HG02884 (cell line): ENCODE measurements around the gene C11orf58.

Experiments used
- ATAC-seq: cut with Tn5 transposase; IDR thresholded peaks from one replicate; pipeline ENCODE4 v1.9.1; 2021; ENCODE audit warnings: mild to moderate bottlenecking, moderate library complexity; ENCODE audit not compliant: unreplicated experiment

The C11orf58 gene

DNA sequence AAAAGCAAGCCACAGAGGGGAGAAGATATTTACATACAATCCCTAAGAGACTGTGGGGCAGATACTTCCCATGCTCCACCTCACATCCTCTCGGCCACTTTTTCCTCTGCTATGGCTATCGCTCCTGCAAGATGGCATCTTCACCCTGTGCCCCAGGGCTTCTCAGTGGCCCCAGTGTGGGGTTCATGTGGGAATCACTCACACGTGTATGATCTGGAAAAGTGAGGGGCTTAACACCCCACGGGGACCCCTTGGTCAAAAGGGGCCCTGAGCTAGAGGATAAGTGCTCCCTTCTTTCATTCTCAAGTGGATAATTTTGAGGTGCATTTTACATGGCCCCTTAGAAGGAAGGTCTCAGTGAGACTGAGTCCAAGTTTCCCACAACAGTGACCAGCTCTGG lies 28.7 kb downstream of the C11orf58 start:
- no peak for ATAC-seq

DNA sequence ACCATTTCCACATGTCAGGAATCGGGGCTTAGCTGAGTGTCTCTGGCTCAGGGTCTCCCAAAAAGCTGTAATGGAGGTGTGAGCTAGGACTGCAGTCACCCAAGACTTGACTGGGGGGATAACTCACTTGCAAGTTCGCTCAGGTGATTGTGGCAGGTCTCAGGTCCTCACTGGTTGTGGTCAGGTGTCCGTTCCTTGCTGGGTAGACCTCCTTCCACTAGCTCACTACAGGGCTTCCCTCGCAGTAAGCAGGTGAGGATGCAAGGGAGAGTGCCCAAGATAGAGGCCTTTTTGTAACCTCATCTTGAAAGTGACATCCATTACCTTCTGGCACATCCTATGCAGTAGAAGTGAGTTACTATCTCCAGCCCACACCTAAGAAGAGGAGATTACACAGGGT lies 29.5 kb downstream of the C11orf58 start:
- no peak for ATAC-seq

DNA sequence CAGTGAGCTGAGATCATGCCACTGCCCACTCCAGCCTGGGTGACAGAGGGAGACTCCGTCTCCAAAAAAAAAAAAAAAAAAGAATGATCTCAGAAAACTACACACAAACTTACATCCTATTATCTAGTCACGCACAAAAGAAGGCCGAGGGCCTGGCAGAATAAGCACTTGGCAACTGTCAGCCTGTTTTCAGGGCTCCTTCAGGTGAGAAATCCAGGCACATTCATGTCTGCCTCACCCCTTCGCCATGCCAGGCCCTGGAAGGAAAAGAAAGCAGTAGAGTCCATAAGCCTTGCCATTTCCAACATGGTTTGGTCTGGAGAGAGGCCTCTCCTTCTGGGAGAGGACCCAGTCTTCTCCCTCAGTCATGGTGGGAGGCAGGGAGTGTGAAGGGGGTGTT lies 30.9 kb downstream of the C11orf58 start:
- no peak for ATAC-seq

DNA sequence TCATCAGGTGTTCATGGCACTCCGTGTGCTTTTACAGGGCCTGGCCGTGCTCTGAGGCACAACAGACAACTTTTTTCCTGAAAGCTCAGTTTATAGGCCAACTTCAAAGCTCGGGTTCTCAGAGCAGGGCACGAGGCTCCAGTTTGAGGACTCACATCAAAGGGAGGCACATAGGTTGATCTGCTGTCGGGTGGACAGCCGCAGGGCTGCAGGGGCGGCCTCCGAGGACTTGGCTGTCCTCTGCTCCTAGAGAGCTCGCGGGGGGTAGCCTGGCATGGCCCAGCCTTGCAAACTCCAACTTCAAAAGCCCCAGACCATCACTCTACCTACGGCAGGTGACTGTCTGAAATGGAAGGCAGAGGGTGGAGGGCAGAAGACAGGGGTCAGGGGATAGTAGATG lies 31.6 kb downstream of the C11orf58 start:
- no peak for ATAC-seq

DNA sequence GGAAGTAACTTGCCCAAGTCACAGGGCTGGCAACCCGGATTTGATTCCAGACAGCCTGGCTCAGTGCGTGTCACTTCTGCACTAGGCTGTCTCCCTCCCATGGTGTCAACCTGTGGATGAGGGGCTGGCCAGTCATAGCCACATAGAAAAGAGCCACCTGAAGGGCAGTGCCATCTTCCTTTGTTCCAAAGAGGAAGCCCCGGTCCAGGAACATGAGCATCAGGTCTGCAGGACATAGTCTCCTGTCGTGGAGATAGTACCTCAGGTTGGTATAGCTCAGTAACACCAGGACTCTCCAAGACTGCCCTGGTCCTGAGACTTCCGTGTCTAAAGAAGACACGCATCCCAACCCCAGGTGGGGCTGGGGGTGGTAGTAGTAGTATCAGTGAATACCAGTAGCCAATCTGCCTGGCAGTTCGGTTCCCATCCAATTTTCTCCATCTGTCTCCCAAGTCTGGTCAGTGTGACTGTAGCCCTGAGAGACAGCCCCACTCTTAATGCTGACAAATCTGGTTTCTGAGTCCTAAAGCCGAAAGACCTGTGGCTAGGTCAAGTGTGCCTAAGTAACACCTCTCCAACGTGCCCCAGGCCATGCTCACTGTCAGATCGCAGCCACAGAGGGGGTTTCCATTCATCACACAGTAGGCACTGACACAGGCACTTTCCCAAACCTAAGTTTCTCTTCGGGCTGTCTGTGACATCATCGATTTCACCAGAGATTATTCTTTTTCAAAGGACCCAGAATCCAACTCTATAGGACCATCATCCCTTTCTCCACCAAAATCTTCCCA lies 33.1 kb downstream of the C11orf58 start:
- ATAC-seq: no peak

DNA sequence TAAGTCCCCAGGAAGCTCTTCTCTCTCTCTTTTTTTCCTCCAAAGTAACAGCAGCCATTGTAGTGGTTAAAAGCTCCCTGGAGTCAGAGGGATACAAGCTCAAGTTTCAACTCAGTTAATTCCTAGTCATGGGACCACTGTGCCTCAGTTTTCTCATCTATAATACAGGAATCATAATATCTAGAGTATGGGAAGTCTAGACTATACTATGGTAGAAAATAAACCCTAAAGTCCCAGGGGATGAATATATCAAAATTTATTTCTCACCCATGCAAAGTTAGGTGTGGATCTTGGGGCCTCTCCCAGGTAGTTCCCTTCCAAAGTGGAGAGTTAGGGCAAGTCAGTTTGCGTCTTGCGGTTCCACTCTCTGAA lies 33.7 kb downstream of the C11orf58 start:
- no peak for ATAC-seq

DNA sequence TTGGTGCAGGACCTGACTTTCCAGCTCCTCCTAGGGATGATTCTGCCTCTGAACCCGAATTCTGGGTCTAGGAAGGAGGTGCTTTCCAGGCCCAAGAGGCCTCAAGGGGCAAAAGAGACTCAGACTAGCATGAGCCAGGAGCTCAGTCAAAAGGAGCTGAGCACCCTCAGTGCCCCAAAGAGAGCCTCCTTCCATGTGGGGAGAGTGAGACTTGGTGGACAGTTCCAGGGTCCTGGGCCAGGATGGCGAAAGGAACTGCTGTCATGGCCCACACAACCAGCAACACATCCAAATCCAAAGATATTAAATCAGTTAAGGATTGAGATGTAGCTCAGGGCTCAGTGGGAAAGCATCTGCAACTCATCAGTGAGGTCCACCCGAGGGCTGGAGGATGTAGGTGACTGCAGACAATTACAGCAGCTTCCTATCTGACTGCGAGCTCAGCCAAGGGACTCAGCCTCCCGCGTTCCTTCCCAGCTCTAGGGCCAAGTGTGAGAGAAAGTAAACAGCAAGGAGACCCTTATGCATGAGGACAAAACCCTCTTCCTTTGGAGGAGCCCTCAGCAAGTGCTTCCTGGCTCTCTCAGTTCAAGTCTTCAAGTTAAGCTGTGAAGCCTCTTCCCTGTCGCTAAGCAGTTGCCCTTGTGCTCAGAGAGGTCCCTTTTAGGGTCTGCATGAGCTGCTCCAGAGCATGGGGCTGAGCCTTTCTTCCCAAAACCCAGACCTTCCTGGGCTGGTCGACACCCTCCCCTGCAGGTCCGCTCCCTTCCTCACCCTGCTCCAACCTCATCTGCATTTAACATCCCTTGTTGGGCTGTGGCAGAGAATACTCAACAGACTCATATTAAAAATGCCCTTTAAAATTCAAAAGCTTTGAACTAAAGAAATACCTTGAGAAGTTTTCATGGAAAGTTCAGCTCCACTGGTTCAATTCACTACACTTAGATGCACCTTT lies 35.8 kb downstream of the C11orf58 start:
- ATAC-seq: no peak

DNA sequence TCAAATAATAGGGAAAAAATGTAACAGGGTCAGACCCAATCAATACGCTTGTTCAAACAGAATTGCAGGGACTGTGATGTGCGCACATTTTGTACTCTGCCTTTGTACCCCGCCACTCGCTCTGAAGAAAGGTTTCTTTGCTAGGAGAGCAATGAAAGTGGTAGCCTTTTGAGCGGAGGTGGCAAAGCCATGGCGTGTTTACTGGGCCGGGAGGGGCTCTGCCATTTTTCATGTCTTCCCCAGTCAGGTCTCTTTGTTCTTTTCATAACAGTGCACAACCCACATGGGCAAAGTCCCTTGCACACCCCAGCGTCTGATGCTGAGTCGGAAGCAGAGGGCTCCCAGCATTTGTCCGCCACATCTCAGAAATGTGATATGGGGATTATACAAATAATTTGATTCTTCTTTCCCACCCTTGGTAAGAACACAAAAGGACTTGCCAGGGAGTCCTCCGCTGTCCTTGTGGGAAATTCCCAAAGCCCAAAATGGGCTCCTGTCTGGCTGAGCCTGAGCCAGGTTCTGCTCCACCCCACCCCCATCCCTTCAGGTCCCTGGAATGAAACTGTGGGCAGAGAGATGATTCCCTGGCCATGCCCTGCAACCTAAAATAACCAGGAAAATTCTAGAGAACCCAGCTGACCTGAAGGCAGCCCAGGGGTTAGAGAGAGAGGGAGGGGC lies 36.6 kb downstream of the C11orf58 start:
- ATAC-seq: no peak

DNA sequence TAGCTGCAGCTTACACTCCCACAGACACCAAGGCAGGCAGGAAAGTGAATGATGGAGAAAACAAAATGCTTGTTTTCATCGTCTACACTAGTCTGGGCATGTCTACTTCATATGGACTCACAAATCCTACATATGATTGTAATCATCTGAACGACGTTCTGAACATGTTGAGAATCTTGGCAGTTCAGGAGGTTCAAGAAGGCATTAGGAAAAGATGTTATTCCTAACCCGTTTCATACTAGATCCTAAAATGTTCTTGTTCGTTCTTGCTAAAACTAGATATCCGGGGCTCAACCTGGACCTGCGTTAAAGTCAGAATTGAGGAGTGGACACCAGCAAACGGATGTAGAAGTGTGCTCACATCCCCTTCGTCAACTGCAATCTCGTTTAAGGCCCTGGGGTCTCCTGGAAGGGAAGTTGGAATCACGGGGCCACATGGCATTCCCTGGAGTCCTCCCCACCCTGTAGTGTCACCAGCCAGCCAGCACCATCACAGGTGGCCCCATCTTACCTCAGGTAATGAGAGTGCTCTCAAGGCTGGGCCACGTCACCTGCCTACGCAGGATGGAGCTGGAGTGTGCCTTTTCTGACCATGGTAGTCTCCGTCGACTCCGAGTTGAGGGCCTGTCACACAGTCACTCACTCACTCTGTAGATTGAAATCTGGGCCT lies 37.3 kb downstream of the C11orf58 start:
- ATAC-seq: no peak

DNA sequence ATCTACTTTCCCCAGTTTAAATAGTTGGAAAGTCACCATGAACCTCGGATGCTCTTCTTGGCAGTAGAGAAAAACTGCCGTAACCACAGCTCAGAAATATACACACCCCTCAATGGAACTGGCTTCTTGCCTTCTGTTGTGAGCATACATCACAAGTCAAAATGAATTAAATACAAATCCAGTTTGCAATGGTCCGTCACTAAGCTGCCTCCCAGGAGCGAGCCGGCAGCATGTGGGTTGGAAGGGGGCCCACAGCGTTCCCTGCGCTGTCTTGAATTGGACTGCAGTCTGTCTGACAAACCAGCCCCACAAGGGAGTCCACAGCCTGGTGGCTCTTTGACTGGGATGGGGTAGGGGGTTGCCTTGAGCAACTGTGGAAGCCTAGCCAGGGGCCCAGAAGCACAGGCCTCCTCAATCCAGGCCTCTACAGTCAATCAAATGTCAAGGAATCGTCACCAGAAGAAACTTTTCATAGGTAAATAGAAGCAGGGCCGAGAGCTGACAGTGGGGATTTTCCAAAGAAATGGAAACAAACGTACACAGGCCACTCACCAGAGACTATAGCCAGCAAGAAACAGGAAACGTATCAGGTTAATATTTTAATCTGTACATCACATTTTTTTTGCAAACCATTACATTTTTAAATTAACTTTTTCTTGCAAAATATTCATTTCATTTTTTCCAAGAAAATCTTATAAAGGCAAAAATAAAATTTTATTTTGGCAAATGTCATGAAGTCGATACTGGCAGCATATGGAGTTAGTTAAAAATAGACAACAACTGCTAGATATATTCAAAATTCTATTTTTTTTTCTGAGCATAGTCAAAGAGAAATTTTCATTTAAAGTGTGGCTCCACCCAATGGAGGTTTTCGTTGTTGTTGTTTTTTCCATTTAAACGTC lies 38.5 kb downstream of the C11orf58 start:
- ATAC-seq: no peak

DNA sequence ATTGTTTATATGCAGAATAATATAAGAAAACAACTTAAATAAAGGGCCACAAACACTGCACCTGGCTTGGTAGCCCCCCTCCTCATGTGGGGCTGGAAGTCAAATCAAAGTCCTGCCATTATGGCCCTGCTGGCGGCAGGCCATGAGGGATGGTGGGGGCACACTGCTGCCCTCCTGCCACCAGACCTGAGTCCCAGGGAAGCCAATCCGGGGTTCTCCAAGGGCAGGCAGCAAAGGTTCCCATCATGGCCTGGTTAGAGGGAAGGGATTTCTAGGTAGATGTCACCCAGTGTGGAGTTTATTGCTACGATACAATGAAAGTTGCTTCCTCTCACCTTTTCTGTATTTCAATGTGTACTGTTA lies 39.1 kb downstream of the C11orf58 start:
- ATAC-seq: no peak

DNA sequence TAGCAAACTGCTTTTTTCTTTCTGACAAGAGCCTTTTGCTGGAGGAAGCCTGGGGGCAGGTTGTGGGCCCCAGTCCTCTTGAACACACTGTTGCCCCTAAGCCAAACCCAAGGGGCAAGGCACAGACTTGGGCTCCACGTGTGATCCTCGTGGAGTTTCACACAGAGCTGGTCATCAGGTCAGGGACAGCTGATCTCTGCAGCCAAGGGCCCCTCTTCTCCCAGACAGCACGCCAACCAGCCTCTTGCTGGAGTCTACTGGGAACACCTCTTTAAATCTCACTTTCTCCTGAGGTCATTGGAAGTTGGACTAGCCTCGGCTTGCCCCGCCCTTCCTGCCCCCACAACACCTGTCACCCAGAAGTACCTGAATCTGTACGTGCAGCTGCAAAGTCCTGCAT lies 39.8 kb downstream of the C11orf58 start:
- ATAC-seq: no peak

DNA sequence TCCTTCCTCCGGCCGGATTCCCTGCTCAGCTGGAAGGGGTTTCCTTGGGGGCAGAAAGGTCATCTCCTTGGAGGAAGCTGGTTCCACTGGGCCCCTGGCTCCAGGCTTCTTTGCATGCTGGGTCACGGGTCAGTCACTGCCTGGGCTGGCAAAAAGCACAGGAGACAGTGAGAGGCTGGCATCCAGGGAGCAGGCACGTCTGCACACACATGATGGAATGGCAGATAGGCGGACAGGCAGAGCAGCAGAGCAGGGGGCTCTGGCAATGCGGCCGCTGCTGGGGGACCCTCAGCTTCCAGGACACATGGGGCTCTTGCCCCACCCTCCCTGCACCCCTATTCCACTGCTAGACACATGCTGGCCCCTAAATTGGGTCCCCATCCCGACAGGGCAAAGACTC lies 40.4 kb downstream of the C11orf58 start:
- ATAC-seq: no peak

DNA sequence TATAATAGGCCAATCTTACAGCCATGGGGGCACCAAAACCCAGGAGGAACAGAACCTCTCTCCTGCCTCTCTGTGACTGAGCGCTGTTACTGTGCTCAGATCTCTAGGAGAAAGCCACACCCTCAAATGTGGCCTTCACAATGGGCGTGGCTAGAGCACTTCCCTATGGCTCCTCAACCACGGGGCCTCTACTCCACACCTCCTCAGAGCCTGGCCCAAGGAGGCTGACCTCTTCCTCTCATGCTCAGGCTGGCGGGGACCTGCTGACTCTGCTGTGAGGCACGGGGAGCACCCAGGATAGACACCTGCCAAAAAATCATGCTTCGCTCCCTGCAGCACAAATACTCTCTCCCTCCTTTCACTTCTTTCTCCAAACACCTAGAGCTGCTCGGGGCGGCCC lies 41.0 kb downstream of the C11orf58 start:
- ATAC-seq: no peak

DNA sequence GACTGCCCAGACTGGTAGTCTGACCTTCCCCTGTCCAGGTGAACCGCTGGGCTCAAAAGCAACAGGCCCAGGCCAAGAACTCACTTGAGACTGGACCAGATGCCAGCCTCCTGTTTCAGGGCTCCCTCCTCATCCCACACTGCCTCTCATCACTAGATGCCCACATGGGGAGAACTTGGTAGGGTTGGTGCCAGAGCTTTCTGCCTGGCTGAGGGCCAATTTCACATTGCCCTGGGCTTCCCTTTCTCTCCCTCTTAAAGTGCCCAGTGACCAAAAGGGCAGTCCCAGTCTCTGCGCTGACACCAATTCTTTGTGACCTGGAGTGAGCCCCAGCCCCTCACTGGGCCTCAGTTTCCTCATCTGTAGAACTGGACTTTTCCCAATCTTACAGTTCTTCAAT lies 41.7 kb downstream of the C11orf58 start:
- ATAC-seq: no peak

DNA sequence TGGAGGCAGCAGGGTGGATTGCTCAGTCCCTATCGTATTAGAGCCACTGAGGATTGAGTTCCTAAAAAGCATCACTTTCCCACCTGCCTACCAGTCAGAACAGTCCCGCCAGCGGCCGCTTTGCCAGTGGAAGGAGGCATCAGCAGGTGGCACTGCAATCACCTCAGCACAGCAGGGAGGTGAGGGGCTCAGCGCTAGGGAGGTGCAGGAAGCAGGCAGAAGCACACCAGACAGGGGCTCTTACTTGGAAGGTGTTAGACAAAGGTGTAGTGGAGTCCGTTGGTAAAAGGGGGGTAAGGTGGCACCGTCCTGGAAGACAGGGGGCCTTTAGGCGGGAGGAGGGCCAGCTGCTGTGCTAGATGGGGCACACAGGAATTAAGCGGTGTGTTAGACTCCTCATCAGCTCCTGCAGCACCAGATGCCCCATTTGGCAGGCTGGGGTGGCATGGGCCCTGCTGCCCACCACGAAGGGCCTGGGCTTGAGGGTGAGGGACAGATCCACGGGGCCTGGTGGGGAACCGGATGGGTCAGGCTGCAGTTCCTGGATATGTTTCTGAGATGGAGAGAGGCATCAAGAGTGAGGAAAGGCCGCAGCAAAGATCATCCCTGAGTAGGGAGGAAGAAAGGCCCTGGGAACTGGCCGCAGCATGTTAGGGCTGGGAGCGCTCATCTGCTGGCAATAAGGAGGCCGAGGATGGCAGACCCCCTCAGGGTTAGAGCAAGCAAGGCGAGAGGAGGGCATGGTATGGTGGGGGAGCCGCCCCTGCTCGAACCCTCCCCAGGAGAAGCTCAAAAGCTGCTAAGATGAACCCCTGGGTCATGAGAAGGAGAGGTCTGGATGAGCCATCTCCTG lies 42.5 kb downstream of the C11orf58 start:
- ATAC-seq: no peak

DNA sequence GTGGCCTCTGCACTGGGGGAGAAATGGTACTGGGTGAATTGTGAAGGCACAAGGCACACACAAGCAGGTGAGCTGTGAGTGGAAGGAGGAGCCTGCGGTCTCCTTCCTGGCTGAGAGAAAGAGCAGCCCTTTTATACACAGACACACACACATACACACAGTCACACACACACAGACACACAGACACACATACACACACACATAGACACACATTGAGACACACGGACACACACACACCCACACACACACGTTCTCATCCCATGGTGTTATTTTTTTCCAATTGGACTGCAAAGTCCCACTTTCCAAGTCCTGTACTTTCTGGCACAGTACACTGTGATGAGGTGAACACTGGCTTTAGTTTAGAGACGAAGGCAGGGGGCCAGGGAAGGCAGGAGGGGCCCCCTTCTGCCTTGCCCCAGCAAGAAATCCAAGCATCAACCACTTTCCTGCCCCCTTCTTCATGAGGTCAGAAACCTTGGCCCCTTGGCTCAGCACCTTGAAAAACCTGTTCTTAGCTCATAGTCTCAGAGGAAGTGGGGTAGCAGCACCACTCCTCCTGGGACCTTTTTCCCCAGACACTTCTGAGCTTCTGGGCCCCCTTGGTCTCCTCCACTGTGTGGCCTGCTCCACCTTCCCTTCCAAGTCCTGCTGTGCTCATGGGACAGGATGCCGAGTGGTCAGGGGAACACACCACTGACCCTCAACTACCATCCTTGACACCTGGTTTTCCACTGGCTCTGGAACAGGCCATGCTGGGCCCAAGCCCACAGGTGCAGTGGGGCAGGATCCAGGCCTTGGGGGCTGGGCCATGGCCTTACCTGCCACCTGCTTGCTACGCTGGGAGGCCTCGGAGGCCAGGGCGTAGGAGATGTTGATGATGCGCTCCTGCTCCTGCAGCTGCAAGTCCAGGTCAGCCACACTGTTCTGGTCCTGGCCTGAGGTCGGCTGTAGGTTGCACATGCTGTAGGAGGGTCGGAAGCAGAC lies 43.8 kb downstream of the C11orf58 start:
- no peak for ATAC-seq

DNA sequence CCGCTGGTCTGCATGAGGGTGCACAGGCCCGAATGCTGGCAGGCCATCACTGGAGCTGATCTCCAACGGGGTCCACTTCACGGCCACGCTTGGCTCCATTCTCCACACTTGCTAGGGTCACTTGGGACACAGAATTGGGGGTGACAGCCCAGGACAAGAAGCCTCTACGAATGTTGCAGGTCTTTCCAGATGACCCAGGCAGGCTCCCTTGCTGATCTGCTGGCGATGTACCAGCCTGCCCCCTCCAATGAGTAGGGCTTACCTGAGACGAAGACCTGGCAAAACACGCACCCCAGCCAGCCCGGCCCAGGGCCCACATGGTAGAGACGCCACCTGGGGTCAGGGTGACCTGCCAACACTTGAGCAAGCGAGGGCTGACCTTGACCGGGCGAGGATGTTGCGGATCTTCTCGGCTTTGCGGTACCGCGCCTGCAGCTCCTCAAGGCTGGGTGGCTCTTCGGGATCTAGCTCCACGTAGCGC lies 44.9 kb downstream of the C11orf58 start:
- ATAC-seq: no peak
